Astrocyte of the spinal cord (primary cell): ENCODE results near the gene EDEM3.

Experiments used
- DNase-seq: peaks from one replicate; pipeline ENCODE4 v3.0.0; 2011; ENCODE audit warnings: low read depth, low spot score
- H3K4me3 ChIP-seq: 2 replicates; pipeline ENCODE4 v1.5.1; 2011; ENCODE audit warnings: low read depth, mild to moderate bottlenecking, low read length, moderate library complexity
- in situ Hi-C: cut with HindIII; loops from 2 replicates; pipeline ENCODE4 v1.10.0; 2017; ENCODE audit warnings: low sequenced_read_pairs
- TF ChIP-seq, protein P1 (sequence below): IDR thresholded peaks from 2 replicates; pipeline ENCODE4 v1.5.1; 2012; ENCODE audit warnings: low read depth, mild to moderate bottlenecking, low read length, inconsistent platforms

Gene EDEM3

GRCh38 chr1:184754476-184755225 is at the start of gene EDEM3:
TSS of gene EDEM3 (minus strand) at chr1:184754858. CDS start at chr1:184754646, 212 bp downstream.
- DNase-seq: peak; percentile 99
- in situ Hi-C loops: no loop called here
- peak within 1 kb of the TSS; percentile 95 for H3K4me3 ChIP-seq
- TF ChIP-seq, protein P1, sequence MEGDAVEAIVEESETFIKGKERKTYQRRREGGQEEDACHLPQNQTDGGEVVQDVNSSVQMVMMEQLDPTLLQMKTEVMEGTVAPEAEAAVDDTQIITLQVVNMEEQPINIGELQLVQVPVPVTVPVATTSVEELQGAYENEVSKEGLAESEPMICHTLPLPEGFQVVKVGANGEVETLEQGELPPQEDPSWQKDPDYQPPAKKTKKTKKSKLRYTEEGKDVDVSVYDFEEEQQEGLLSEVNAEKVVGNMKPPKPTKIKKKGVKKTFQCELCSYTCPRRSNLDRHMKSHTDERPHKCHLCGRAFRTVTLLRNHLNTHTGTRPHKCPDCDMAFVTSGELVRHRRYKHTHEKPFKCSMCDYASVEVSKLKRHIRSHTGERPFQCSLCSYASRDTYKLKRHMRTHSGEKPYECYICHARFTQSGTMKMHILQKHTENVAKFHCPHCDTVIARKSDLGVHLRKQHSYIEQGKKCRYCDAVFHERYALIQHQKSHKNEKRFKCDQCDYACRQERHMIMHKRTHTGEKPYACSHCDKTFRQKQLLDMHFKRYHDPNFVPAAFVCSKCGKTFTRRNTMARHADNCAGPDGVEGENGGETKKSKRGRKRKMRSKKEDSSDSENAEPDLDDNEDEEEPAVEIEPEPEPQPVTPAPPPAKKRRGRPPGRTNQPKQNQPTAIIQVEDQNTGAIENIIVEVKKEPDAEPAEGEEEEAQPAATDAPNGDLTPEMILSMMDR: no peak

GRCh38 chr1:184804220-184804619 is 49.6 kb upstream of the EDEM3 start:
- in situ Hi-C loops: no loop called here
- TF ChIP-seq, protein P1: no peak
- H3K4me3 ChIP-seq: no peak overlapping the region
- DNase-seq: no peak

GRCh38 chr1:184803180-184803492 is 48.5 kb upstream of the EDEM3 start:
- in situ Hi-C loops: no loop called here
- TF ChIP-seq, protein P1: no peak
- no peak overlapping the region for H3K4me3 ChIP-seq
- peak; percentile 34 for DNase-seq

DNA sequence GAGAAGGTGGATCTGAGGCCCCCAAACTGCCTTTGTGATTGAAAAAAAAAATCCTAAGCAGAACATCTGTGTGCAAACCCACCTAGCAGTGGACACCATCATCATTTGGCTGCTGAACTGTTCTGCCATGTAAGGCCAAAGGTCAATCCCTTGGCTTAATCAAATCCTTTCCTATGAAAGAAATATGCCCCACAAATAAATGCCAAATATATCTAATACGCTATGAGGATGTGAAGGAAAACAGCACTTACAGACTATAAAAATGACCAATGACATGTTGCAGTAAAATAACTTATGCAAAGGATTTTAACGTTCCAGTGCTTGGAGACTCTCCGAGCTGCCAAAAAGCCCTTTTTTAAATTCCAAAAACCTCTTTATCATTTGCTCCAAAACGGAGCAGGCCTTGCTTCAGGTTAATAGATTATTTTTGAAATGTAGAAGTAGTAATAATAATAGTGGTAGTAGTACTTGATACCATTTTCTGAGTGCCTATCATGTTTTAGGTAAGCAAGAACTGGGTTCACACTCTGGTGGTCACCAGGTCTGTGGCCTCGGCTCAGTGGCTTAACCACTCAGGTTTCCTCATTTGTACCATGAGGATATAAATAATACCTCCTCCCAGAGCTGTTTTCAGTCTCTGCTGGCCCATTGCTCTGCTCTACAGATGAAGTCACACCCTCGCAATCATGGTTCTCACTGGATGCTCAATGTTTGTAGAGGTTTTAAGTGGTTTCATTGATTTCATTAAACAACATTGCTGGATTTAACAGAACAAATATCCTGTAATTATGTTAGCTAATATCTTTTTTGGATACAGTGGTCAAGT is 47.9 kb upstream of the EDEM3 start:
- in situ Hi-C loops: no loop called here
- TF ChIP-seq, protein P1: no peak
- no peak overlapping the region for H3K4me3 ChIP-seq
- no peak for DNase-seq

GRCh38 chr1:184801503-184801902 is 46.8 kb upstream of the EDEM3 start:
- peak; percentile 43 for DNase-seq
- TF ChIP-seq, protein P1: no peak
- in situ Hi-C loops: no loop called here
- no peak overlapping the region for H3K4me3 ChIP-seq

DNA sequence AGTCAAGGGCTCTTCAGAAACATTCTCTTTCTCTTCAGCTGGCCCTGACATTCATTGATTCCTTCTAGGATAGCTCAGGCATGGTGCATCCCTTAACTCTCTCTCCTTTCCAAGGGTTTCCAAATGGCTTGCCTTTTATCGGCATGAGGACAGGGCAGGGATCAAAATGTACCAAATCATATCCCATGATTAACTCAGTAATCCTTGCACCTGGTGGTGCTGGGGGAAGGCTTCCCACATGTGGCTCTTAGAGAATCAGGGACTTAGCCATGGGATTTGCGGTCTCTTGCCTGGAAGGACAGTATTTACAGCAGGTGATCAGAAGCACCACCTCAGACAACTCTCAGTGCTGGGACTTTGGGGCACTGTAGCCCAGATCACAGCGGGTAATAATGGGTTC is 46.2 kb upstream of the EDEM3 start:
- H3K4me3 ChIP-seq: no peak overlapping the region
- TF ChIP-seq, protein P1: no peak
- in situ Hi-C loops: no loop called here
- DNase-seq: no peak
